HG02884 (cell line): ENCODE measurements around the gene NKD1.

Experiments
- ATAC-seq: cut with Tn5 transposase; IDR thresholded peaks from one replicate; pipeline ENCODE4 v1.9.1; 2021; ENCODE audit warnings: mild to moderate bottlenecking, moderate library complexity; ENCODE audit not compliant: unreplicated experiment

NKD1 gene

GRCh38 chr16:50638816-50639670 lies 90.8 kb downstream of the NKD1 start:
- no peak for ATAC-seq

- no peak for ATAC-seq
Observed at GRCh38 chr16:50640391-50640790, 92.2 kb downstream of the NKD1 start.

- no peak for ATAC-seq
Observed at GRCh38 chr16:50640919-50641817, 93.0 kb downstream of the NKD1 start.

GRCh38 chr16:50641818-50642187 lies 93.6 kb downstream of the NKD1 start:
- no peak for ATAC-seq

- ATAC-seq = no peak
Observed at GRCh38 chr16:50642349-50642748, 94.2 kb downstream of the NKD1 start.

GRCh38 chr16:50643192-50643591 lies 95.0 kb downstream of the NKD1 start:
- no peak for ATAC-seq

GRCh38 chr16:50644245-50644644 lies 96.0 kb downstream of the NKD1 start:
- ATAC-seq = no peak

- no peak for ATAC-seq
Observed at GRCh38 chr16:50644729-50645128, 96.5 kb downstream of the NKD1 start.

GRCh38 chr16:50645563-50646220 lies 97.5 kb downstream of the NKD1 start:
- ATAC-seq = no peak

GRCh38 chr16:50646345-50646744 lies 98.1 kb downstream of the NKD1 start:
- ATAC-seq = no peak

GRCh38 chr16:50651835-50652438 lies 103.7 kb downstream of the NKD1 start:
- ATAC-seq = no peak

GRCh38 chr16:50652836-50653425 lies 104.7 kb downstream of the NKD1 start:
- no peak for ATAC-seq

- no peak for ATAC-seq
Observed at GRCh38 chr16:50653633-50654519, 105.7 kb downstream of the NKD1 start.

- no peak for ATAC-seq
Observed at GRCh38 chr16:50655558-50656055, 107.4 kb downstream of the NKD1 start.

- ATAC-seq = no peak
Observed at GRCh38 chr16:50657241-50657640, 109.0 kb downstream of the NKD1 start.

- ATAC-seq = no peak
Observed at GRCh38 chr16:50659806-50660205, 111.6 kb downstream of the NKD1 start.

- ATAC-seq = no peak
Observed at GRCh38 chr16:50662306-50662940, 114.2 kb downstream of the NKD1 start.

- no peak for ATAC-seq
Observed at GRCh38 chr16:50664270-50664669, 116.1 kb downstream of the NKD1 start.
